Measurements from ENCODE around the gene DSCAML1. TPM values are rescaled to one million over a fixed set of nuclear protein-coding genes. Genes with fewer than 3 reads are reported as not detected.

DSCAML1 gene
- total RNA-seq, 1 experiment from 2014 or later = not detected

- no peak overlapping the region for H3K4me3 ChIP-seq
- no peaks in the 10 kb centered on the region for H3K9me3 ChIP-seq
- H3K36me3 ChIP-seq = no peaks in the 10 kb centered on the region
- peaks cover 7% of the 10 kb centered on the region; the same call in 1 of the 2 replicates for H3K27me3 ChIP-seq
- no peak for DNase-seq
Observed at GRCh38 chr11:117759305-117759704, 37.7 kb downstream of the DSCAML1 start.

- Histone ChIP-seq H3K27me3 (peaks cover 7% of the 10 kb centered on the region; the same call in 1 of the 2 replicates), H3K36me3 (no peaks in the 10 kb centered on the region), H3K4me3 (no peak overlapping the region), H3K9me3 (no peaks in the 10 kb centered on the region)
- no peak for DNase-seq
Observed at GRCh38 chr11:117754030-117754429, 43.0 kb downstream of the DSCAML1 start.

GRCh38 chr11:117752721-117753237, 44.2 kb downstream of the DSCAML1 start:
- Histone ChIP-seq H3K9me3 (no peaks in the 10 kb centered on the region), H3K36me3 (no peaks in the 10 kb centered on the region), H3K27me3 (peaks cover 7% of the 10 kb centered on the region; the same call in 1 of the 2 replicates), H3K4me3 (no peak overlapping the region)
- no peak for DNase-seq

- Histone ChIP-seq H3K36me3 (no peaks in the 10 kb centered on the region), H3K27me3 (peaks cover 7% of the 10 kb centered on the region; the same call in 1 of the 2 replicates), H3K9me3 (no peaks in the 10 kb centered on the region), H3K4me3 (no peak overlapping the region)
- DNase-seq = no peak
Observed at GRCh38 chr11:117752071-117752470, 44.9 kb downstream of the DSCAML1 start.

GRCh38 chr11:117750916-117751662, 45.9 kb downstream of the DSCAML1 start:
- H3K9me3 ChIP-seq = no peaks in the 10 kb centered on the region
- peaks cover 4% of the 10 kb centered on the region; the same call in 1 of the 2 replicates for H3K27me3 ChIP-seq
- no peak overlapping the region for H3K4me3 ChIP-seq
- no peak for DNase-seq
- H3K36me3 ChIP-seq = no peaks in the 10 kb centered on the region

- no peak for DNase-seq
- no peak overlapping the region for H3K4me3 ChIP-seq
- no peaks in the 10 kb centered on the region for H3K36me3 ChIP-seq
- H3K9me3 ChIP-seq = no peaks in the 10 kb centered on the region
- H3K27me3 ChIP-seq = no peaks in the 10 kb centered on the region
Observed at GRCh38 chr11:117750357-117750756, 46.7 kb downstream of the DSCAML1 start.

GRCh38 chr11:117749541-117749910, 47.5 kb downstream of the DSCAML1 start:
- Histone ChIP-seq H3K27me3 (no peaks in the 10 kb centered on the region), H3K4me3 (no peak overlapping the region), H3K9me3 (no peaks in the 10 kb centered on the region), H3K36me3 (no peaks in the 10 kb centered on the region)
- no peak for DNase-seq

GRCh38 chr11:117748771-117749540, 48.1 kb downstream of the DSCAML1 start:
- no peak for DNase-seq
- no peaks in the 10 kb centered on the region for H3K36me3 ChIP-seq
- no peak overlapping the region for H3K4me3 ChIP-seq
- H3K27me3 ChIP-seq = no peaks in the 10 kb centered on the region
- no peaks in the 10 kb centered on the region for H3K9me3 ChIP-seq

- Histone ChIP-seq H3K27me3 (no peaks in the 10 kb centered on the region), H3K36me3 (no peaks in the 10 kb centered on the region), H3K9me3 (no peaks in the 10 kb centered on the region), H3K4me3 (no peak overlapping the region)
- no peak for DNase-seq
Observed at GRCh38 chr11:117747892-117748291, 49.1 kb downstream of the DSCAML1 start.

- Histone ChIP-seq H3K27me3 (no peaks in the 10 kb centered on the region), H3K9me3 (no peaks in the 10 kb centered on the region), H3K4me3 (no peak overlapping the region), H3K36me3 (no peaks in the 10 kb centered on the region)
- DNase-seq = no peak
Observed at GRCh38 chr11:117745346-117745745, 51.7 kb downstream of the DSCAML1 start.

GRCh38 chr11:117744471-117745150, 52.4 kb downstream of the DSCAML1 start:
- no peak overlapping the region for H3K4me3 ChIP-seq
- no peak for DNase-seq
- no peaks in the 10 kb centered on the region for H3K36me3 ChIP-seq
- H3K27me3 ChIP-seq = no peaks in the 10 kb centered on the region
- H3K9me3 ChIP-seq = no peaks in the 10 kb centered on the region

- Histone ChIP-seq H3K4me3 (no peak overlapping the region), H3K27me3 (no peaks in the 10 kb centered on the region), H3K9me3 (no peaks in the 10 kb centered on the region), H3K36me3 (no peaks in the 10 kb centered on the region)
- no peak for DNase-seq
Observed at GRCh38 chr11:117743121-117743815, 53.7 kb downstream of the DSCAML1 start.

- Histone ChIP-seq H3K36me3 (no peaks in the 10 kb centered on the region), H3K27me3 (no peaks in the 10 kb centered on the region), H3K9me3 (no peaks in the 10 kb centered on the region), H3K4me3 (no peak overlapping the region)
- DNase-seq = no peak
Observed at GRCh38 chr11:117738246-117738957, 58.6 kb downstream of the DSCAML1 start.

GRCh38 chr11:117735350-117735977, 61.6 kb downstream of the DSCAML1 start:
- no peaks in the 10 kb centered on the region for H3K27me3 ChIP-seq
- no peaks in the 10 kb centered on the region for H3K36me3 ChIP-seq
- no peak for DNase-seq
- H3K9me3 ChIP-seq = no peaks in the 10 kb centered on the region
- no peak overlapping the region for H3K4me3 ChIP-seq

GRCh38 chr11:117734601-117735024, 62.4 kb downstream of the DSCAML1 start:
- H3K9me3 ChIP-seq = no peaks in the 10 kb centered on the region
- H3K4me3 ChIP-seq = no peak overlapping the region
- no peaks in the 10 kb centered on the region for H3K36me3 ChIP-seq
- H3K27me3 ChIP-seq = no peaks in the 10 kb centered on the region
- DNase-seq = no peak
